Stimulated activated CD4-positive, alpha-beta T cell treated with anti-CD3 and anti-CD28 coated beads, Interleukin-4, amount 100 ng/mL, for 4 hours (primary cell): Measurements from ENCODE around the gene ABCB1.
"Not testable (repeated sequence)": the region's sequence is repeated elsewhere in the genome, so short reads cannot be mapped to it uniquely, and the experiment has no call there.

Experiments
- DNase-seq, 2 experiments: peaks; one replicate each; pipeline ENCODE4 v3.0.0-alpha.2; 2020

The ABCB1 gene

GRCh38 chr7:87511510-87511909, 89.2 kb downstream of the ABCB1 start:
- DNase-seq = no peak

GRCh38 chr7:87510411-87510875, 90.2 kb downstream of the ABCB1 start:
- no peak for DNase-seq

- DNase-seq = no peak
Observed at GRCh38 chr7:87507446-87507845, 93.2 kb downstream of the ABCB1 start.

- no peak for DNase-seq
Observed at GRCh38 chr7:87506246-87507180, 94.2 kb downstream of the ABCB1 start.

GRCh38 chr7:87505557-87506245, 95.0 kb downstream of the ABCB1 start:
- DNase-seq = no peak

GRCh38 chr7:87505122-87505521, 95.6 kb downstream of the ABCB1 start:
- no peak for DNase-seq

- DNase-seq = no peak
Observed at GRCh38 chr7:87499494-87499893, 101.2 kb downstream of the ABCB1 start.

GRCh38 chr7:87498893-87499292, 101.8 kb downstream of the ABCB1 start:
- DNase-seq = no peak

GRCh38 chr7:87497482-87497881, 103.2 kb downstream of the ABCB1 start:
- DNase-seq = no peak

GRCh38 chr7:87495366-87495765, 105.3 kb downstream of the ABCB1 start:
- no peak for DNase-seq

- no peak for DNase-seq
Observed at GRCh38 chr7:87494454-87494853, 106.2 kb downstream of the ABCB1 start.

GRCh38 chr7:87483131-87483530, 117.6 kb downstream of the ABCB1 start:
- no peak for DNase-seq

- DNase-seq = no peak
Observed at GRCh38 chr7:87482115-87482514, 118.6 kb downstream of the ABCB1 start.

- DNase-seq = no peak
Observed at GRCh38 chr7:87480386-87480785, 120.3 kb downstream of the ABCB1 start.

GRCh38 chr7:87479951-87480350, 120.7 kb downstream of the ABCB1 start:
- no peak for DNase-seq

GRCh38 chr7:87476179-87476557, 124.5 kb downstream of the ABCB1 start:
- DNase-seq = no peak

GRCh38 chr7:87475359-87476178, 125.1 kb downstream of the ABCB1 start, which contains the start of gene ABCB4:
ABCB4 (minus strand) TSS chr7:87475680; CDS start chr7:87475465, 215 bp downstream.
- DNase-seq = no peak

GRCh38 chr7:87474533-87475358, 125.9 kb downstream of the ABCB1 start:
- DNase-seq = no peak

- DNase-seq = no peak
Observed at GRCh38 chr7:87473986-87474385, 126.7 kb downstream of the ABCB1 start.

GRCh38 chr7:87473192-87473591, 127.5 kb downstream of the ABCB1 start:
- no peak for DNase-seq

- no peak for DNase-seq
Observed at GRCh38 chr7:87471473-87471872, 129.2 kb downstream of the ABCB1 start.

- DNase-seq = not testable (repeated sequence)
Observed at GRCh38 chr7:87469204-87469603, 131.5 kb downstream of the ABCB1 start.
